ENCODE data around the gene RABL2A.
"Not testable (repeated sequence)": the region's sequence is repeated elsewhere in the genome, so short reads cannot be mapped to it uniquely, and the experiment has no call there.

Gene RABL2A

GRCh38 chr2:113679457-113679856, 52.4 kb downstream of the RABL2A start:
- Histone ChIP-seq H4K20me1 (ENCODE audit: control insufficient read depth, insufficient read depth, low read depth, low read length) (no peaks in the 10 kb centered on the region), H3K4me2 (ENCODE audit: low read length) (no peak overlapping the region), H3K9me3 (ENCODE audit: control insufficient read depth, insufficient read depth, low read length) (no peaks in the 10 kb centered on the region), H3K4me3 (ENCODE audit: low read length) (no peak overlapping the region), H3K36me3 (ENCODE audit: control insufficient read depth, low read length) (no peaks in the 10 kb centered on the region), H3K79me2 (ENCODE audit: control insufficient read depth, low read length) (no peaks in the 10 kb centered on the region), H3K27me3 (ENCODE audit: control insufficient read depth, low read length) (no peaks in the 10 kb centered on the region), H3K27ac (ENCODE audit: low read depth, low read length) (no peak overlapping the region), H3F3A (ENCODE audit: control insufficient read depth, insufficient read depth) (no peaks in the 10 kb centered on the region), H3K4me1 (ENCODE audit: control insufficient read depth, low read length) (no peaks in the 10 kb centered on the region), H3K9me2 (replicated peaks; ENCODE audit: control insufficient read depth, low read length) (no peaks in the 10 kb centered on the region)
- TF ChIP-seq EZH2phosphoT487 (IDR thresholded peaks at IDR 0.05; ENCODE audit: borderline replicate concordance, low read length) (no peak), CTCF (IDR thresholded peaks at IDR 0.05; ENCODE audit: low read depth, low read length, poor library complexity, severe bottlenecking) (no peak)

GRCh38 chr2:113685471-113685870, 58.4 kb downstream of the RABL2A start:
- no peak for TF ChIP-seq CTCF (IDR thresholded peaks at IDR 0.05; ENCODE audit: low read depth, low read length, poor library complexity, severe bottlenecking)
- TF ChIP-seq EZH2phosphoT487 (IDR thresholded peaks at IDR 0.05; ENCODE audit: borderline replicate concordance, low read length), result no peak
- H3K4me2 ChIP-seq (ENCODE audit: low read length), result no peak overlapping the region
- H3K27me3 ChIP-seq (ENCODE audit: control insufficient read depth, low read length), result no peaks in the 10 kb centered on the region
- H4K20me1 ChIP-seq (ENCODE audit: control insufficient read depth, insufficient read depth, low read depth, low read length), result no peaks in the 10 kb centered on the region
- H3F3A ChIP-seq (ENCODE audit: control insufficient read depth, insufficient read depth), result no peaks in the 10 kb centered on the region
- H3K9me2 ChIP-seq (replicated peaks; ENCODE audit: control insufficient read depth, low read length), result no peaks in the 10 kb centered on the region
- no peak overlapping the region for H3K4me3 ChIP-seq (ENCODE audit: low read length)
- H3K79me2 ChIP-seq (ENCODE audit: control insufficient read depth, low read length), result no peaks in the 10 kb centered on the region
- no peaks in the 10 kb centered on the region for H3K4me1 ChIP-seq (ENCODE audit: control insufficient read depth, low read length)
- no peaks in the 10 kb centered on the region for H3K9me3 ChIP-seq (ENCODE audit: control insufficient read depth, insufficient read depth, low read length)
- no peaks in the 10 kb centered on the region for H3K36me3 ChIP-seq (ENCODE audit: control insufficient read depth, low read length)
- H3K27ac ChIP-seq (ENCODE audit: low read depth, low read length), result no peak overlapping the region

DNA sequence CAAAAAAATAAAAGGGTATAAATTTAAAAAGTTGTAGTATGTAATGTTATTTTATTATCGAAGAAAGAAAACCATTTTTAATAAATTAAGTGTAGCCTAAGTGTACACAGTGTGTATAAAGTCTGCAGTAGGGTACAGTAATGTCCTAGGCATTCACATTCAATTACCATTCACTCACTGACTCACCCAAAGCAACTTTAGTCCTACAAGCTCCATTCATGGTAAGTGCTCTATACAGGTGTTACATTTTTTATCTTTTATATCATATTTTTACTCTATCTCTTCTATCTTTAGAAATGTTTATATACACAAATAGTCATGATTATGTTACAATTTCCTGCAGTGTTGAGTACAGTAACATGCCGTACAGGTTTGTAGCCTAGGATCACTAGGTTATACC, 59.5 kb downstream of the RABL2A start:
- TF ChIP-seq EZH2phosphoT487 (IDR thresholded peaks at IDR 0.05; ENCODE audit: borderline replicate concordance, low read length) (no peak), CTCF (IDR thresholded peaks at IDR 0.05; ENCODE audit: low read depth, low read length, poor library complexity, severe bottlenecking) (no peak)
- H3F3A ChIP-seq (ENCODE audit: control insufficient read depth, insufficient read depth), result no peaks in the 10 kb centered on the region; the same call in 1 of the 2 replicates
- H3K4me1 ChIP-seq (ENCODE audit: control insufficient read depth, low read length), result no peaks in the 10 kb centered on the region
- H3K27ac ChIP-seq (ENCODE audit: low read depth, low read length), result no peak overlapping the region
- no peaks in the 10 kb centered on the region for H4K20me1 ChIP-seq (ENCODE audit: control insufficient read depth, insufficient read depth, low read depth, low read length)
- no peaks in the 10 kb centered on the region for H3K9me3 ChIP-seq (ENCODE audit: control insufficient read depth, insufficient read depth, low read length)
- no peak overlapping the region for H3K4me3 ChIP-seq (ENCODE audit: low read length)
- no peaks in the 10 kb centered on the region for H3K27me3 ChIP-seq (ENCODE audit: control insufficient read depth, low read length)
- no peaks in the 10 kb centered on the region for H3K36me3 ChIP-seq (ENCODE audit: control insufficient read depth, low read length)
- no peak overlapping the region for H3K4me2 ChIP-seq (ENCODE audit: low read length)
- H3K9me2 ChIP-seq (replicated peaks; ENCODE audit: control insufficient read depth, low read length), result no peaks in the 10 kb centered on the region
- H3K79me2 ChIP-seq (ENCODE audit: control insufficient read depth, low read length), result no peaks in the 10 kb centered on the region

- H3K36me3 ChIP-seq (ENCODE audit: control insufficient read depth, low read length), result not testable (repeated sequence)
Measured at GRCh38 chr2:113690871-113691270, 63.8 kb downstream of the RABL2A start.

More at GRCh38 chr2:113690871-113691270, 63.8 kb downstream of the RABL2A start:
- H3K4me2 ChIP-seq (ENCODE audit: low read length); H3K27ac ChIP-seq (ENCODE audit: low read depth, low read length); H3K79me2 ChIP-seq (ENCODE audit: control insufficient read depth, low read length); H3K9me2 ChIP-seq (replicated peaks; ENCODE audit: control insufficient read depth, low read length); H3F3A ChIP-seq (ENCODE audit: control insufficient read depth, insufficient read depth); H4K20me1 ChIP-seq (ENCODE audit: control insufficient read depth, insufficient read depth, low read depth, low read length); H3K4me3 ChIP-seq (ENCODE audit: low read length); H3K9me3 ChIP-seq (ENCODE audit: control insufficient read depth, insufficient read depth, low read length); H3K27me3 ChIP-seq (ENCODE audit: control insufficient read depth, low read length): not testable (repeated sequence)
- H3K4me1 ChIP-seq (ENCODE audit: control insufficient read depth, low read length), result peaks cover 29% of the 10 kb centered on the region
